Endothelial cell of umbilical vein (primary cell): ENCODE results near the gene REPS1. TPM values are rescaled to one million over a fixed set of nuclear protein-coding genes. Genes with fewer than 3 reads are reported as not detected.

ENCODE experiments used
- BruUV-seq: library from RNA; stranded (reverse); fragments of 400-500 nt; replicated peaks from 2 replicates; lab custom pipeline; 2021; lab: Mats Ljungman, UMichigan
- CTCF ChIA-PET: fragments of 300-600, 350-600 bp; sonication (Branson Sonifier 250); formaldehyde crosslinking; loops from one replicate; lab custom pipeline; 2021; ENCODE audit warnings: antibody characterized with exemption, inconsistent platforms; lab: Charles Lee
- POLR2A ChIA-PET: fragments of 300-600, 350-600 bp; sonication (Branson Sonifier 250); formaldehyde crosslinking; loops from one replicate; lab custom pipeline; 2021; ENCODE audit warnings: antibody characterized with exemption, inconsistent platforms; lab: Charles Lee
- DNase-seq: peaks from one replicate; pipeline ENCODE4 v3.0.0-alpha.2; 2011; ENCODE audit warnings: low read depth, low spot score
- FAIRE-seq: peaks from 2 replicates; lab custom pipeline; 2011; peaks lifted over from hg19 to GRCh38; lab: Jason Lieb, UNC
- H2AFZ ChIP-seq: 2 replicates; pipeline ENCODE4 v1.6.0; 2012; ENCODE audit warnings: low read depth, low read length, control low read depth, inconsistent platforms
- H3K27ac ChIP-seq: 2 replicates; pipeline ENCODE4 v1.5.1; 2011; ENCODE audit warnings: low read depth, mild to moderate bottlenecking, control low read depth, low read length, moderate library complexity; ENCODE audit not compliant: insufficient read depth
- H3K27me3 ChIP-seq, 2 experiments: 2 replicates each; pipeline versions ENCODE4 v1.6.0 to v1.6.1; 2011; ENCODE audit warnings: low read length in 2 of 2, mixed read lengths in 1 of 2; ENCODE audit not compliant: control insufficient read depth in 2 of 2, insufficient read depth in 2 of 2
- H3K36me3 ChIP-seq, 2 experiments: 2 replicates in 1 of 2; 3 replicates in 1 of 2; pipeline ENCODE4 v1.5.1; 2011; ENCODE audit warnings: low read length in 2 of 2, mild to moderate bottlenecking in 1 of 2, moderate library complexity in 1 of 2; ENCODE audit not compliant: control insufficient read depth in 2 of 2, insufficient read depth in 2 of 2; ENCODE audit errors: extremely low read depth in 1 of 2
- H3K4me1 ChIP-seq: 3 replicates; pipeline ENCODE4 v1.5.1; 2011; ENCODE audit warnings: mild to moderate bottlenecking, low read length; ENCODE audit not compliant: control insufficient read depth, insufficient read depth; ENCODE audit errors: extremely low read depth
- H3K4me2 ChIP-seq: 2 replicates; pipeline ENCODE4 v1.6.1; 2011; ENCODE audit warnings: low read length, control low read depth, mixed read lengths; ENCODE audit not compliant: insufficient read depth
- H3K4me3 ChIP-seq, 3 experiments: fragments of 200-600 bp in 1 of 3; sonication (generic), shearing (Covaris generic) in 1 of 3; replicated peaks in 1 of 3; 2 replicates each; pipeline ENCODE4 v1.5.1; 2011 to 2016; ENCODE audit warnings: control low read depth in 3 of 3, low read length in 3 of 3, mild to moderate bottlenecking in 2 of 3, inconsistent platforms in 1 of 3, low read depth in 1 of 3, moderate library complexity in 1 of 3; ENCODE audit not compliant: insufficient read depth in 1 of 3
- H3K79me2 ChIP-seq: 2 replicates; pipeline ENCODE4 v1.6.0; 2012; ENCODE audit warnings: low read length, inconsistent platforms; ENCODE audit not compliant: control insufficient read depth, insufficient read depth
- H3K9ac ChIP-seq: replicated peaks from 2 replicates; pipeline ENCODE3; 2011; ENCODE audit warnings: low read length, control low read depth; ENCODE audit not compliant: insufficient read depth; ENCODE audit errors: extremely low read depth
- H3K9me1 ChIP-seq: replicated peaks from 3 replicates; pipeline ENCODE4 v1.6.0; 2011; ENCODE audit warnings: mild to moderate bottlenecking, low read length; ENCODE audit not compliant: control insufficient read depth, insufficient read depth; ENCODE audit errors: extremely low read depth
- H3K9me3 ChIP-seq: replicated peaks from 2 replicates; pipeline ENCODE4 v1.5.1; 2012; ENCODE audit warnings: low read length, inconsistent platforms; ENCODE audit not compliant: control insufficient read depth, insufficient read depth
- H4K20me1 ChIP-seq: replicated peaks from 2 replicates; pipeline ENCODE3; 2011; ENCODE audit warnings: mild to moderate bottlenecking, low read length; ENCODE audit not compliant: control insufficient read depth, insufficient read depth; ENCODE audit errors: extremely low read depth
- CTCF ChIP-seq, 2 donors: IDR thresholded peaks; 1 replicate in 1 of 2; 2 replicates in 1 of 2; pipeline ENCODE4 v1.5.1; 2011; ENCODE audit warnings: low read length in 2 of 2, mild to moderate bottlenecking in 2 of 2, moderate library complexity in 2 of 2, control low read depth in 1 of 2, inconsistent platforms in 1 of 2, low read depth in 1 of 2; ENCODE audit not compliant: insufficient read depth in 1 of 2; ENCODE audit errors: extremely low read depth in 1 of 2
- EZH2 ChIP-seq: IDR thresholded peaks from 2 replicates; pipeline ENCODE4 v1.6.1; 2012; ENCODE audit warnings: borderline replicate concordance, low read depth, mild to moderate bottlenecking, moderate library complexity, low read length, inconsistent platforms; ENCODE audit not compliant: severe bottlenecking
- FOS ChIP-seq: IDR thresholded peaks from 2 replicates; pipeline ENCODE4 v1.6.1; 2011; ENCODE audit warnings: mild to moderate bottlenecking, low read length, moderate library complexity, borderline replicate concordance; ENCODE audit not compliant: insufficient read depth
- GATA2 ChIP-seq: IDR thresholded peaks from 2 replicates; pipeline ENCODE4 v1.7.0; 2011; ENCODE audit warnings: low read depth, mild to moderate bottlenecking, moderate library complexity, mixed read lengths, low read length; ENCODE audit not compliant: insufficient read length, insufficient read depth
- JUN ChIP-seq: IDR thresholded peaks from 2 replicates; pipeline ENCODE4 v1.6.1; 2011; ENCODE audit warnings: borderline replicate concordance, low read depth; ENCODE audit not compliant: insufficient read length, insufficient read depth
- MAX ChIP-seq: IDR thresholded peaks from 2 replicates; pipeline ENCODE4 v1.6.1; 2011; ENCODE audit not compliant: insufficient read depth, insufficient read length
- MYC ChIP-seq: IDR thresholded peaks from one replicate; pipeline ENCODE4 v1.6.1; 2011; ENCODE audit warnings: mild to moderate bottlenecking, low read depth, low read length
- POLR2A ChIP-seq: IDR thresholded peaks from 2 replicates; pipeline ENCODE4 v1.6.1; 2012; ENCODE audit warnings: low read depth, mild to moderate bottlenecking, control low read depth, low read length
- POLR2AphosphoS5 ChIP-seq: IDR thresholded peaks from 2 replicates; pipeline ENCODE4 v1.6.1; 2012; ENCODE audit warnings: low read depth, mild to moderate bottlenecking, control low read depth, low read length, moderate library complexity; ENCODE audit not compliant: insufficient read depth
- dilution Hi-C: fragments of 300-500 bp; cut with MboI; formaldehyde crosslinking; loops from one replicate; pipeline ENCODE4 v1.15.0; 2019; ENCODE audit warnings: low sequenced_read_pairs; ENCODE audit not compliant: extremely low pct_ligation_motif_present
- intact Hi-C: fragments of 100-400 bp; cut with micrococcal nuclease; formaldehyde crosslinking; loops from one replicate; pipeline ENCODE4 v1.10.0; 2022
- polyA plus RNA-seq, 4 experiments: library from polyadenylated mRNA; depleted of rRNA in 3 of 4; stranded (reverse) in 3 of 4; unstranded in 1 of 4; fragments of >200 nt; gene quantifications; 2 replicates each; pipeline versions ENCODE4 v1.2.1 to v1.2.3, GENCODE V29; 2011 to 2012; ENCODE audit warnings: missing spikeins in 1 of 4
- total RNA-seq: library from RNA; stranded (reverse); gene quantifications from 2 replicates; pipeline ENCODE4 v1.2.3, GENCODE V29; 2021

Gene REPS1
- total and polyA plus RNA-seq, 2 donors (not counting 3 experiments of a cell fraction or from before 2014, with no cell fraction given): 20.6 to 35.0 TPM

- dilution Hi-C loops: no loop called here
- H3K9me1 ChIP-seq: no peaks in the 10 kb centered on the region
- H3K79me2 ChIP-seq: peaks cover 70% of the 10 kb centered on the region
- no peaks in the 10 kb centered on the region for H3K27me3 ChIP-seq
- BruUV-seq: no TSS peak
- H3K4me3 ChIP-seq: no peak overlapping the region
- no peak for DNase-seq
- H3K27ac ChIP-seq: peak overlapping the region; percentile 66
- H3K9me3 ChIP-seq: no peaks in the 10 kb centered on the region
- peak overlapping the region; percentile 88 for H3K4me2 ChIP-seq
- POLR2A ChIA-PET: no interaction called here
- CTCF ChIA-PET: interaction anchor here (0.6 to 3.2 kb wide), 2 partner anchors 11 to 42 kb away, joined by 3 to 10 read pairs; no protein-coding TSS in a partner anchor
- H3K9ac ChIP-seq: no peak overlapping the region
- FAIRE-seq: no peak
- no peak overlapping the region for H2AFZ ChIP-seq
- H4K20me1 ChIP-seq: no peaks in the 10 kb centered on the region
- intact Hi-C loops: no loop called here
- H3K36me3 ChIP-seq: no peaks in the 10 kb centered on the region
- peaks cover 23% of the 10 kb centered on the region for H3K4me1 ChIP-seq
- TF ChIP-seq MYC (no peak), POLR2AphosphoS5 (no peak), JUN (no peak)
Measured at GRCh38 chr6:138963119-138963518, 24.9 kb downstream of the REPS1 start.

- dilution Hi-C loops: no loop called here
- peaks cover 68% of the 10 kb centered on the region for H3K79me2 ChIP-seq
- DNase-seq (no peak), FAIRE-seq (no peak)
- H3K4me2 ChIP-seq: no peak overlapping the region
- H3K4me3 ChIP-seq: no peak overlapping the region
- intact Hi-C loops: no loop called here
- peaks cover 2% of the 10 kb centered on the region for H4K20me1 ChIP-seq
- H2AFZ ChIP-seq: no peak overlapping the region
- no peak overlapping the region for H3K27ac ChIP-seq
- no peaks in the 10 kb centered on the region for H3K9me3 ChIP-seq
- BruUV-seq: no TSS peak
- ChIA-PET POLR2A (no interaction called here), CTCF (no interaction called here)
- no peak overlapping the region for H3K9ac ChIP-seq
- TF ChIP-seq EZH2 (no peak), FOS (no peak), POLR2A (no peak), GATA2 (no peak), MAX (no peak), POLR2AphosphoS5 (no peak), CTCF (IDR thresholded peaks at IDR 0.05; ENCODE audit: extremely low read depth in 1 of 2, insufficient read depth in 1 of 2, low read depth in 1 of 2, low read length in 2 of 2) (no peak), JUN (no peak), MYC (no peak)
- no peaks in the 10 kb centered on the region for H3K36me3 ChIP-seq
- no peaks in the 10 kb centered on the region for H3K9me1 ChIP-seq
- no peaks in the 10 kb centered on the region for H3K27me3 ChIP-seq
- peaks cover 31% of the 10 kb centered on the region for H3K4me1 ChIP-seq
Measured at GRCh38 chr6:138959521-138959920, 28.5 kb downstream of the REPS1 start.
